Ascending aorta (tissue), 2 donors: ENCODE measurements around the gene CTNNA2. TPM values are rescaled to one million over a fixed set of nuclear protein-coding genes. Genes with fewer than 3 reads are reported as not detected.

Experiments used
- DNase-seq, 2 donors: peaks; one replicate each; pipeline ENCODE4 v3.0.0-alpha.2; 2019; ENCODE audit warnings: low spot score in 2 of 2
- H3K27ac ChIP-seq, 2 donors: fragments of 200-600 bp; sonication (generic); one replicate each; pipeline ENCODE4 v1.5.1; 2016 to 2017; ENCODE audit warnings: mild to moderate bottlenecking in 1 of 2
- H3K27me3 ChIP-seq: fragments of 200-600 bp; sonication (generic); one replicate; pipeline ENCODE4 v1.5.1; 2017
- H3K36me3 ChIP-seq, 2 donors: fragments of 200-600 bp; sonication (generic); one replicate each; pipeline ENCODE4 v1.5.1; 2016
- H3K4me1 ChIP-seq, 2 donors: fragments of 200-600 bp; sonication (generic); one replicate each; pipeline ENCODE4 v1.5.1; 2016 to 2017; ENCODE audit warnings: mild to moderate bottlenecking in 1 of 2
- H3K4me3 ChIP-seq, 2 donors: fragments of 200-600 bp; sonication (generic); one replicate each; pipeline ENCODE4 v1.5.1; 2016 to 2017; ENCODE audit warnings: mild to moderate bottlenecking in 1 of 2
- H3K9me3 ChIP-seq, 2 donors: fragments of 200-600 bp; sonication (generic); one replicate each; pipeline ENCODE4 v1.5.1; 2016
- intact Hi-C: fragments of 100-400 bp; cut with DNase I; formaldehyde crosslinking; loops from one replicate; pipeline ENCODE4 v1.15.1; 2023
- total RNA-seq: library from RNA; depleted of rRNA; stranded (reverse); fragments of >200 nt; gene quantifications from one replicate; pipeline ENCODE4 v1.1.0, GENCODE V29; 2016
- TF ChIP-seq, protein P1 (sequence below), 3 experiments: fragments of 200-600 bp in 2 of 3; fragments of 450-650 bp in 1 of 3; sonication (generic) in 2 of 3; IDR thresholded peaks; one replicate each; pipeline ENCODE4 v1.5.1; 2016 to 2019; ENCODE audit warnings: antibody characterized with exemption in 3 of 3, mild to moderate bottlenecking in 1 of 3, moderate library complexity in 1 of 3

The CTNNA2 gene
- total RNA-seq, 1 donor from 2014 or later = not detected

DNA sequence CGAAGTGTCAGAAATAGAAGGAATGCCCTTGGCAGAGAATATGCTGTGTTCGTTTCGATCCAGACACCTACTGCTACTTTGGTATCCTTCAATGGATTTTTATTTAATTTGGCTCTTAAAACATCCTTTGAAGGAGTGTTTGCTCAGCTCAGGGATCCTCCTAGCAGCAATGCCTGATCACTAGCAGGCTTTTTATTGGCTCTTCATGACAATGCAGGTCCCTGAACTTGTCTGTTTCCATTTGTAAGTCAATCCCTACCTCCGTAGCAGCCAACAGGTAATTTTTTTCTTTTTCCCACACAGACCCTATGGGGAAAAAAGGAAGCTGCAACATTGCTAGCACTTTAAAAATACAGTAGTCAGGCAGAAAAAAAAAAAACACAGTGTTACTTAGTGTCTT lies 1157.9 kb downstream of the CTNNA2 start:
- intact Hi-C loops = no loop called here
- no peaks in the 10 kb centered on the region for H3K36me3 ChIP-seq
- no peaks in the 10 kb centered on the region for H3K9me3 ChIP-seq
- H3K27me3 ChIP-seq = no peaks in the 10 kb centered on the region
- no peak overlapping the region for H3K4me3 ChIP-seq
- TF ChIP-seq, protein P1, sequence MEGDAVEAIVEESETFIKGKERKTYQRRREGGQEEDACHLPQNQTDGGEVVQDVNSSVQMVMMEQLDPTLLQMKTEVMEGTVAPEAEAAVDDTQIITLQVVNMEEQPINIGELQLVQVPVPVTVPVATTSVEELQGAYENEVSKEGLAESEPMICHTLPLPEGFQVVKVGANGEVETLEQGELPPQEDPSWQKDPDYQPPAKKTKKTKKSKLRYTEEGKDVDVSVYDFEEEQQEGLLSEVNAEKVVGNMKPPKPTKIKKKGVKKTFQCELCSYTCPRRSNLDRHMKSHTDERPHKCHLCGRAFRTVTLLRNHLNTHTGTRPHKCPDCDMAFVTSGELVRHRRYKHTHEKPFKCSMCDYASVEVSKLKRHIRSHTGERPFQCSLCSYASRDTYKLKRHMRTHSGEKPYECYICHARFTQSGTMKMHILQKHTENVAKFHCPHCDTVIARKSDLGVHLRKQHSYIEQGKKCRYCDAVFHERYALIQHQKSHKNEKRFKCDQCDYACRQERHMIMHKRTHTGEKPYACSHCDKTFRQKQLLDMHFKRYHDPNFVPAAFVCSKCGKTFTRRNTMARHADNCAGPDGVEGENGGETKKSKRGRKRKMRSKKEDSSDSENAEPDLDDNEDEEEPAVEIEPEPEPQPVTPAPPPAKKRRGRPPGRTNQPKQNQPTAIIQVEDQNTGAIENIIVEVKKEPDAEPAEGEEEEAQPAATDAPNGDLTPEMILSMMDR (IDR thresholded peaks at IDR 0.05) = no peak
- no peak for DNase-seq
- no peaks in the 10 kb centered on the region for H3K4me1 ChIP-seq
- H3K27ac ChIP-seq = no peak overlapping the region

DNA sequence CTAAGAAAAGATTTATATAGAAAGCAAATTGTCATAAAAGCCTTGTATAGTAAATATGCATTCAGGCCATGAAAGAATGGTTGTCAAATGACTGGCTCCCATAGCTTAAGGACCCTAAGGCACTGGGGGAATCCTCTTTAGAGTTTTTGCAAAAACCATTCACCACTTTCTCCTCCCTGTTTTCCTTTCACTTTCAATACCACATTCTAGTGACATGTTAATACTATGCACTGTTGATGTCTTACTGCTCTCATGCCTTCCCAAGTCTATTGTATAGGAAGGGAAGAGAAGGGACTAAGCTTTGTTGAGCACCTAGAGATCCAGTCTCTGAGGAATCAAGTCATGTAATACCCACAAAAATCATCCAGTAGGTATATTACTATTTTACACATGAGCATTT lies 1174.7 kb downstream of the CTNNA2 start:
- intact Hi-C loops = no loop called here
- no peak for DNase-seq
- H3K4me1 ChIP-seq = no peaks in the 10 kb centered on the region
- TF ChIP-seq, protein P1 (IDR thresholded peaks at IDR 0.05) = no peak
- H3K36me3 ChIP-seq = no peaks in the 10 kb centered on the region
- no peak overlapping the region for H3K27ac ChIP-seq
- no peaks in the 10 kb centered on the region for H3K27me3 ChIP-seq
- H3K4me3 ChIP-seq = no peak overlapping the region
- H3K9me3 ChIP-seq = no peaks in the 10 kb centered on the region

- no peaks in the 10 kb centered on the region for H3K27me3 ChIP-seq
- no peaks in the 10 kb centered on the region for H3K36me3 ChIP-seq
- no peaks in the 10 kb centered on the region for H3K9me3 ChIP-seq
- DNase-seq = no peak
- no peak overlapping the region for H3K4me3 ChIP-seq
- intact Hi-C loops = no loop called here
- no peak overlapping the region for H3K27ac ChIP-seq
- TF ChIP-seq, protein P1 (IDR thresholded peaks at IDR 0.05) = no peak
- H3K4me1 ChIP-seq = no peaks in the 10 kb centered on the region
Observed at GRCh38 chr2:80689106-80689505, 1176.3 kb downstream of the CTNNA2 start.
